Activated B cell treated with CpG ODN at 0.5 μM for 24 hours (primary cell): ENCODE data around the gene LSM6. TPM values are rescaled to one million over a fixed set of nuclear protein-coding genes. Genes with fewer than 3 reads are reported as not detected.

Experiments used
- ATAC-seq: fragments of 200-7000 bp; cut with Tn5 transposase; one replicate; pipeline ENCODE4 v1.10.0; 2021; ENCODE audit warnings: low read depth, mild to moderate bottlenecking, moderate library complexity
- CTCF ChIA-PET: fragments of 350-600 bp; sonication (Branson Sonifier 250); formaldehyde crosslinking; loops from one replicate; lab custom pipeline; 2021; ENCODE audit warnings: antibody characterized with exemption; lab: Charles Lee
- POLR2A ChIA-PET: fragments of 350-600 bp; sonication (Branson Sonifier 250); formaldehyde crosslinking; loops from one replicate; lab custom pipeline; 2021; ENCODE audit warnings: antibody characterized with exemption; lab: Charles Lee
- DNase-seq: peaks from one replicate; pipeline ENCODE4 v3.0.0; 2022
- H3K27ac Mint-ChIP-seq: one replicate; pipeline ENCODE4 v1.8.0; 2020; ENCODE audit warnings: mixed read lengths
- H3K27me3 Mint-ChIP-seq: one replicate; pipeline ENCODE4 v1.8.0; 2021; ENCODE audit warnings: mixed read lengths
- H3K36me3 Mint-ChIP-seq: one replicate; pipeline ENCODE4 v1.8.0; 2021; ENCODE audit warnings: low read depth, mixed read lengths
- H3K4me1 Mint-ChIP-seq: one replicate; pipeline ENCODE4 v1.8.0; 2021; ENCODE audit warnings: mixed read lengths
- H3K4me3 Mint-ChIP-seq: one replicate; pipeline ENCODE4 v1.8.0; 2020; ENCODE audit warnings: mild to moderate bottlenecking, mixed read lengths
- H3K9me3 Mint-ChIP-seq: one replicate; pipeline ENCODE4 v1.8.0; 2020; ENCODE audit warnings: mixed read lengths
- intact Hi-C: fragments of 100-400 bp; cut with micrococcal nuclease; formaldehyde crosslinking; loops from one replicate; pipeline ENCODE4 v1.15.1; 2024
- total RNA-seq: library from RNA; stranded (reverse); gene quantifications from 2 replicates; pipeline ENCODE4 v1.2.3, GENCODE V29; 2022
- TF ChIP-seq, protein P1 (sequence below): fragments of 200-600 bp; IDR thresholded peaks from one replicate; pipeline ENCODE4 v1.8.0; 2022; ENCODE audit warnings: antibody characterized with exemption, mild to moderate bottlenecking

The LSM6 gene
- total RNA-seq, 1 donor from 2014 or later: 59.7 TPM

DNA sequence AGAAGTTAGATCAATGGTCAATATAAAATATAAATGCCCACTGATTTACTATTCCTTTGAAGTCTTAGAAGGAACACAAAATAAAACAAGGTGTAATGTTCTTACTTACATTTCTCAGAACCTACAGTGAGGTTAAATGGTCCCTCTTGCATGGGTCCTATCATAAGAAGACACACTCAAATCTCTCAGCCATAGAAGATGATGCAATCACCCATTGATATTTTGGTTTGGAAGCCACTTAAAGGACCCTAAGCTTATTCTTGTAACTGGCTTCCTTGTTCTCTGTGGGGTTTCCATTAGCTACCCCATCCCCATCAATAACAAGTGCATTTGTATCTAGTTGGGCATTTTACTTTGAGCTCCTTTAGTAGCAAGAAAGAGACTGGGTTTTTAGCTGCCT lies 53.9 kb downstream of the LSM6 start:
- DNase-seq (no peak), ATAC-seq (no peak)
- CTCF ChIA-PET: no interaction called here
- peaks cover 2% of the 10 kb centered on the region for H3K36me3 Mint-ChIP-seq
- peaks cover 3% of the 10 kb centered on the region for H3K9me3 Mint-ChIP-seq
- intact Hi-C loops: no loop called here
- POLR2A ChIA-PET: no interaction called here
- H3K4me3 Mint-ChIP-seq: no peak overlapping the region
- H3K27me3 Mint-ChIP-seq: no peaks in the 10 kb centered on the region
- TF ChIP-seq, protein P1, sequence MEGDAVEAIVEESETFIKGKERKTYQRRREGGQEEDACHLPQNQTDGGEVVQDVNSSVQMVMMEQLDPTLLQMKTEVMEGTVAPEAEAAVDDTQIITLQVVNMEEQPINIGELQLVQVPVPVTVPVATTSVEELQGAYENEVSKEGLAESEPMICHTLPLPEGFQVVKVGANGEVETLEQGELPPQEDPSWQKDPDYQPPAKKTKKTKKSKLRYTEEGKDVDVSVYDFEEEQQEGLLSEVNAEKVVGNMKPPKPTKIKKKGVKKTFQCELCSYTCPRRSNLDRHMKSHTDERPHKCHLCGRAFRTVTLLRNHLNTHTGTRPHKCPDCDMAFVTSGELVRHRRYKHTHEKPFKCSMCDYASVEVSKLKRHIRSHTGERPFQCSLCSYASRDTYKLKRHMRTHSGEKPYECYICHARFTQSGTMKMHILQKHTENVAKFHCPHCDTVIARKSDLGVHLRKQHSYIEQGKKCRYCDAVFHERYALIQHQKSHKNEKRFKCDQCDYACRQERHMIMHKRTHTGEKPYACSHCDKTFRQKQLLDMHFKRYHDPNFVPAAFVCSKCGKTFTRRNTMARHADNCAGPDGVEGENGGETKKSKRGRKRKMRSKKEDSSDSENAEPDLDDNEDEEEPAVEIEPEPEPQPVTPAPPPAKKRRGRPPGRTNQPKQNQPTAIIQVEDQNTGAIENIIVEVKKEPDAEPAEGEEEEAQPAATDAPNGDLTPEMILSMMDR: no peak
- H3K4me1 Mint-ChIP-seq: no peaks in the 10 kb centered on the region
- H3K27ac Mint-ChIP-seq: no peak overlapping the region

DNA sequence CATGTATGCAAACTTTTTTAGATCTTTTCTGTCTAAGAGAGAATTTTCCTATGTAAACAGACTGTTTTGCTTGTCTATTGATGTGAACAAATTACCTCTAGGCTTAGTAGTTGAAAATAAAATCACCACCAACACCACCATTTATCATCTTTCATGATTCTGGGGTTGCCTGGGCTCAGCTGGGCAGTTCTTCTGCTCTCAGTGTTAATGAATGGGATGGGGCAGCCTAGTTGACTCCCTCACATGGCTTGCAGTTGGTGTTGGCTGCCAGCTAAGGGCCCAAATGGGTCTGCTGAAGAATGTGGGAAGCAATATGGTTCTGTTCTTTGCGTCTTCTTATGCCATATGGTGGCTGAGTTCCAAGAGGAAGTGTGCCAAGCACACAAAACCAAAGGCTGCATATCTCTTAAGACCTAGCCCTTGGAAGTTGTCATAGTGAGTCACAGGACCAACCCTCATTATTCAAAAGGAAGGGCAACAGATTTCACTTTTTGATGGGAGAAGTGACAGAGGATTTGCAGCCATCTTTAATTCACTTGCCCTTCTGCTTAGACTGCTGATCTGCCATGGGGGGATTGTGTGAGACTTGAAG lies 56.7 kb downstream of the LSM6 start:
- no peak overlapping the region for H3K27ac Mint-ChIP-seq
- H3K4me1 Mint-ChIP-seq: no peaks in the 10 kb centered on the region
- no peaks in the 10 kb centered on the region for H3K36me3 Mint-ChIP-seq
- DNase-seq (no peak), ATAC-seq (no peak)
- peaks cover 3% of the 10 kb centered on the region for H3K9me3 Mint-ChIP-seq
- TF ChIP-seq, protein P1: no peak
- intact Hi-C loops: no loop called here
- ChIA-PET POLR2A (no interaction called here), CTCF (interaction anchor here (1.6 kb wide), 1 partner anchor 11 kb away, joined by 4 read pairs; no protein-coding TSS in a partner anchor)
- no peaks in the 10 kb centered on the region for H3K27me3 Mint-ChIP-seq
- no peak overlapping the region for H3K4me3 Mint-ChIP-seq

DNA sequence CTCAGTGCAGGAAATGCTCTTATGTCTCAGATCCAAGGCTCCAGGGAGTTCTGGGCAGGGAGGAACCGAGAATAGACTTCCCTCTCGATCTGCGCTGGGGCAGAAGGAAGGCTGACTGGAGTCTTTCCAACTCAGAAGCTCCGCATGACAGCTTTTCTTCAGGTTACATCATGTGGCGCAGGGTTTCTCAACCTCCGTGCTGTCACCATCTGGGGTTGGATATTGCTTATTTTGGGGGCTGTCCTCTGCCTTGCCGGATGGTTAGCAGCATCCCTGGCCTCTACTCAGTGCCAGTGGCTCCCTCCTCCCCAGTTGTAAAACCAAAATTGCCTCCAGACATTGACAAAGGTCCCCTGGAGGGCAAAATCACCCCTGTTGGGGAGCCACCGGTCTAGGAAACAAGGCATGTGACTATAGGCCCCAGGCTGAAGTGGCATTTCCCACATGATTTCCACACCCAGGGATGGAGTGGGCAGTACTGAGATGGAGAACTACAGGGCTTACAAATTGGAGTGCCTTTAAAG lies 60.2 kb downstream of the LSM6 start:
- H3K27ac Mint-ChIP-seq: no peak overlapping the region
- intact Hi-C loops: no loop called here
- H3K4me1 Mint-ChIP-seq: no peaks in the 10 kb centered on the region
- ATAC-seq (no peak), DNase-seq (no peak)
- H3K4me3 Mint-ChIP-seq: no peak overlapping the region
- H3K9me3 Mint-ChIP-seq: peaks cover 3% of the 10 kb centered on the region
- TF ChIP-seq, protein P1: no peak
- H3K27me3 Mint-ChIP-seq: no peaks in the 10 kb centered on the region
- CTCF ChIA-PET: interaction anchor here (0.8 kb wide), 1 partner anchor 861 kb away, joined by 3 read pairs; no protein-coding TSS in a partner anchor
- H3K36me3 Mint-ChIP-seq: no peaks in the 10 kb centered on the region
- POLR2A ChIA-PET: no interaction called here

DNA sequence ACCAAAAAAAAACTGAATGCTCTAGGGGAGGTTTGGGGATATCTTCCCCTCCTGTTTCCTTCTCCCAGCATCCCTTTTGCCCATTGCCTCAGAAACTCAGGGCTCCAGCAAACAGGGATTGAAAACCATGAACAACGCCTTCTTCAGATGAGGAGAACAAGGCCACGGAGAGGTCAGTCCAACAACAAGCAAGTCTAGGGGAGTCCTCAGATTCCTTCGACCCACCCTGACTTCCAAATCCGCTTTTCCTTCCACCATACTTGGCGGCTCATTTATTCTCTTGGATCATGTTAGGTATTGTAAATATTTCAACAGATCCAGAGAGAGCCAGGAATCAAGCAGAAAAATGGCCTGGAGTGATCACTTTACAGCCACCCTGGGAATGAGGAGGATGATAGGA lies 60.7 kb downstream of the LSM6 start:
- Mint-ChIP-seq H3K4me3 (no peak overlapping the region), H3K4me1 (no peaks in the 10 kb centered on the region), H3K36me3 (no peaks in the 10 kb centered on the region), H3K9me3 (peaks cover 3% of the 10 kb centered on the region), H3K27ac (no peak overlapping the region), H3K27me3 (no peaks in the 10 kb centered on the region)
- ATAC-seq: no peak
- TF ChIP-seq, protein P1: no peak
- POLR2A ChIA-PET: no interaction called here
- no peak for DNase-seq
- CTCF ChIA-PET: no interaction called here
- intact Hi-C loops: no loop called here

DNA sequence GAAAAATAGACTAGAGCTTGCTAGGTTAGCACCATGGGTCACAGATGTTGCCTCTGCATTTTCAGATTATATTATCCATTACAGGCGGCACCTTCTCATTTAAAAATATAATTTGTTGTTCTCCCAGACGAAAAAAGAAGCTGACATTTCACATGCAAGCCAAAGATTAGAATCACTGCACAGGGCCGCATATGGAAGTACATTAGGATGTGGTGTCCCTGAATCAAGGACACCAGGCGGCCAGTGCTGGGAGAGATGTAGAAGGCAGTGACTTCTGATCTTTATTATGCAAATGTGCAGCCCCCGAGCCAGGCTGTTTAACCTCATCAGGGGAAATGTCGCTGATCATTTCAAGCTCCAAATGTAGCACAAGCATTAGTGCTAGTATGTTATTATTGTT lies 61.6 kb downstream of the LSM6 start:
- DNase-seq (no peak), ATAC-seq (no peak)
- Mint-ChIP-seq H3K27ac (no peak overlapping the region), H3K27me3 (no peaks in the 10 kb centered on the region), H3K4me1 (peaks cover 3% of the 10 kb centered on the region), H3K36me3 (no peaks in the 10 kb centered on the region), H3K4me3 (no peak overlapping the region), H3K9me3 (no peaks in the 10 kb centered on the region)
- intact Hi-C loops: no loop called here
- POLR2A ChIA-PET: no interaction called here
- TF ChIP-seq, protein P1: no peak
- CTCF ChIA-PET: no interaction called here
